DND-41 (cell line): ENCODE results near the gene NEURL3.

Source experiments
- ATAC-seq: fragments of 200-7000 bp; cut with Tn5 transposase; 3 replicates; pipeline ENCODE4 v1.9.1; 2021; ENCODE audit warnings: low read depth; ENCODE audit not compliant: insufficient read depth
- DNase-seq: peaks from one replicate; pipeline ENCODE4 v3.0.0-alpha.2; 2020
- H2AFZ ChIP-seq: 2 replicates; pipeline ENCODE4 v1.6.0; 2012; ENCODE audit warnings: low read depth, low read length
- H3K27ac ChIP-seq: 2 replicates; pipeline ENCODE4 v1.5.1; 2012; ENCODE audit warnings: low read length, inconsistent platforms
- H3K27me3 ChIP-seq: fragments of 200-600 bp; sonication (generic); 2 replicates; pipeline ENCODE4 v1.6.0; 2012; ENCODE audit warnings: low read length, mild to moderate bottlenecking, inconsistent platforms; ENCODE audit not compliant: insufficient read depth, poor library complexity
- H3K36me3 ChIP-seq: 2 replicates; pipeline ENCODE4 v1.5.1; 2012; ENCODE audit warnings: low read length, inconsistent platforms; ENCODE audit not compliant: insufficient read depth
- H3K4me1 ChIP-seq: 2 replicates; pipeline ENCODE4 v1.5.1; 2012; ENCODE audit warnings: mild to moderate bottlenecking, low read length; ENCODE audit not compliant: insufficient read depth
- H3K4me2 ChIP-seq: 2 replicates; pipeline ENCODE4 v1.6.0; 2012; ENCODE audit warnings: mild to moderate bottlenecking, moderate library complexity, low read length, inconsistent platforms; ENCODE audit not compliant: insufficient read depth
- H3K4me3 ChIP-seq, 2 experiments: fragments of 200-600 bp in 1 of 2; shearing (Covaris generic) in 1 of 2; 2 replicates each; pipeline ENCODE4 v1.5.1; 2012 to 2016; ENCODE audit warnings: inconsistent platforms in 2 of 2, low read length in 2 of 2, mild to moderate bottlenecking in 2 of 2, low read depth in 1 of 2, moderate library complexity in 1 of 2
- H3K79me2 ChIP-seq: 2 replicates; pipeline ENCODE4 v1.6.0; 2012; ENCODE audit warnings: low read length, inconsistent platforms; ENCODE audit not compliant: insufficient read depth
- H3K9ac ChIP-seq: 2 replicates; pipeline ENCODE4 v1.6.0; 2012; ENCODE audit warnings: low read depth, mild to moderate bottlenecking, inconsistent platforms, low read length, moderate library complexity
- H3K9me3 ChIP-seq: 2 replicates; pipeline ENCODE4 v1.5.1; 2012; ENCODE audit warnings: low read length, moderate library complexity, mild to moderate bottlenecking, inconsistent platforms; ENCODE audit not compliant: insufficient read depth, severe bottlenecking
- H4K20me1 ChIP-seq: 2 replicates; pipeline ENCODE4 v1.6.0; 2012; ENCODE audit warnings: low read length; ENCODE audit not compliant: insufficient read depth
- EZH2 ChIP-seq: IDR thresholded peaks from 3 replicates; pipeline ENCODE4 v1.6.1; 2012; ENCODE audit warnings: borderline replicate concordance, low read depth, mild to moderate bottlenecking, moderate library complexity, low read length, inconsistent platforms; ENCODE audit not compliant: severe bottlenecking
- TF ChIP-seq, protein P1 (sequence below): IDR thresholded peaks from 2 replicates; pipeline ENCODE4 v1.5.1; 2012; ENCODE audit warnings: borderline replicate concordance, low read length, moderate library complexity, mild to moderate bottlenecking; ENCODE audit not compliant: poor library complexity, severe bottlenecking; ENCODE audit errors: extremely low read depth

NEURL3 gene

DNA sequence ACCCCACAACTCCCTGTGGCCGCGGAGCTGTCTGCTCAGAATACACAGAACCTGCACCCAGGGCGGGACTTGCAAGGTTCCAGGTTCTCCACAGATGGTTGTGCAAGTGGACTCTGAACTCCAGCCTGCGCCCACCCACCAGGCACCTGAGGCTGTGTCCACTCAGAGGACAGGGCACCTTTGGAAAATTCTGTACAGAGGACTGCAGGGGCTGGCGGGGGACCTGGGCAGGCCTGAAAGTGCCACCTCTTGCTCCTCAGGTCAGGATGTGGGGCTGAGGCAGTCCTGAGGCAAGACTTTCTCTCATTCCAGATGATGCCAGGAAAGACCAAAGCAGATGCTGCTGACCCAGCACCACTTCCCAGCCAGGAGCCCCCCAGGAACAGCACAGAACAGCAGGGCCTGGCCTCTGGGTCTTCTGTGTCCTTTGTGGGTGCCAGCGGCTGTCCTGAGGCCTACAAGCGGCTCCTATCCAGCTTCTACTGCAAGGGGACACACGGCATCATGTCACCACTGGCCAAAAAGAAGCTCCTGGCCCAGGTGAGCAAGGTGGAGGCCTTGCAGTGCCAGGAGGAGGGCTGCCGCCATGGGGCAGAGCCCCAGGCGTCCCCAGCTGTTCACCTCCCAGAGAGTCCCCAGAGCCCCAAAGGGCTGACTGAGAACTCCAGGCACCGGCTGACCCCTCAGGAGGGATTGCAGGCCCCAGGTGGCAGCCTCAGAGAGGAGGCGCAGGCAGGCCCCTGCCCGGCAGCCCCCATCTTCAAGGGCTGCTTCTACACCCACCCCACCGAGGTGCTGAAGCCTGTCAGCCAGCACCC lies 45.8 kb upstream of the NEURL3 start:
- Histone ChIP-seq H3K36me3 (peaks cover 64% of the 10 kb centered on the region), H3K79me2 (peaks cover 8% of the 10 kb centered on the region), H2AFZ (no peak overlapping the region), H3K27me3 (no peaks in the 10 kb centered on the region), H3K4me2 (no peak overlapping the region), H3K9me3 (no peaks in the 10 kb centered on the region), H3K4me3 (no peak overlapping the region), H3K4me1 (peaks cover 18% of the 10 kb centered on the region), H3K27ac (no peak overlapping the region), H3K9ac (no peak overlapping the region), H4K20me1 (peaks cover 40% of the 10 kb centered on the region)
- DNase-seq (no peak), ATAC-seq (no peak)
- no peak for TF ChIP-seq EZH2

DNA sequence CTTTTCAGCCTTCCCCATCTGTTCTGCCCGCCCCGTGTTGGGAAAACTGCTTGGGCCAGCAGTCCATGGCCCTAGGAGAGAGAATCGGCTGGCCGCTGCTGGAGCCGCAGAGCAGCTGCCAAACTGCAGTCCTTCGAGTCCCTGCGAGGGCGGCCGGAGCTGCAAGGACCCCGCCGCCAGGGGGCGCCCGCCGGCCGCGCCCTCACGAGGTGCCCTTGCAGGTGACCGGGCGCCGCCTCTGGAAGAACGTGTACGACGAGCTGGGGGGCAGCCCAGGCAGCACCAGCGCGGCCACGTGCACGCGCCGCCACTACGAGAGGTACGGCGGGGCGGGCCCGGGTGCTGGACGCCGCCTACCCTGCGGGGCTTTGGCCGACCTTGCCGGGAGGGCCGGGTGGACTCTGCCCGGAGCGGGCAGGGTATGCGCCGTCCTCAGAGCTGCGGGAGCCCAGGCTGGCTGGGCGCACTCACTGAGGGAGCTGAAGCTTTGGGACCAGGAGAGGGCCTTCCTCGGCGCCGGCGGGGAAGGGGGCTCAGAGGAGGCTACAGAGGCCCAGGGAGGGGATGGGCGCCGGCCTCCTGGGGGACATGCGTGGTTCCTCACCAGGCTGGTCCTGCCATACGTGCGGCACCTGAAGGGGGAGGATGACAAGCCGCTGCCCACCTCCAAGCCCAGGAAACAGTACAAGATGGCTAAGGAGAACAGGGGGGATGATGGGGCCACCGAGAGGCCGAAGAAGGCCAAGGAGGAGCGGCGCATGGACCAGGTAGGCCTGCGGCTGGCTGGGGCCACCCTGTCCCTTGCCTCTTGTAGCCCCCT lies 45.0 kb upstream of the NEURL3 start:
- H3K79me2 ChIP-seq, result peaks cover 13% of the 10 kb centered on the region
- no peak overlapping the region for H3K4me2 ChIP-seq
- no peak for ATAC-seq
- no peak for DNase-seq
- H3K4me3 ChIP-seq, result no peak overlapping the region
- H3K9ac ChIP-seq, result no peak overlapping the region
- no peaks in the 10 kb centered on the region for H3K9me3 ChIP-seq
- no peak overlapping the region for H3K27ac ChIP-seq
- no peak for TF ChIP-seq EZH2
- TF ChIP-seq, protein P1, sequence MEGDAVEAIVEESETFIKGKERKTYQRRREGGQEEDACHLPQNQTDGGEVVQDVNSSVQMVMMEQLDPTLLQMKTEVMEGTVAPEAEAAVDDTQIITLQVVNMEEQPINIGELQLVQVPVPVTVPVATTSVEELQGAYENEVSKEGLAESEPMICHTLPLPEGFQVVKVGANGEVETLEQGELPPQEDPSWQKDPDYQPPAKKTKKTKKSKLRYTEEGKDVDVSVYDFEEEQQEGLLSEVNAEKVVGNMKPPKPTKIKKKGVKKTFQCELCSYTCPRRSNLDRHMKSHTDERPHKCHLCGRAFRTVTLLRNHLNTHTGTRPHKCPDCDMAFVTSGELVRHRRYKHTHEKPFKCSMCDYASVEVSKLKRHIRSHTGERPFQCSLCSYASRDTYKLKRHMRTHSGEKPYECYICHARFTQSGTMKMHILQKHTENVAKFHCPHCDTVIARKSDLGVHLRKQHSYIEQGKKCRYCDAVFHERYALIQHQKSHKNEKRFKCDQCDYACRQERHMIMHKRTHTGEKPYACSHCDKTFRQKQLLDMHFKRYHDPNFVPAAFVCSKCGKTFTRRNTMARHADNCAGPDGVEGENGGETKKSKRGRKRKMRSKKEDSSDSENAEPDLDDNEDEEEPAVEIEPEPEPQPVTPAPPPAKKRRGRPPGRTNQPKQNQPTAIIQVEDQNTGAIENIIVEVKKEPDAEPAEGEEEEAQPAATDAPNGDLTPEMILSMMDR, result no peak
- H3K36me3 ChIP-seq, result peaks cover 67% of the 10 kb centered on the region
- H2AFZ ChIP-seq, result no peak overlapping the region
- H3K27me3 ChIP-seq, result no peaks in the 10 kb centered on the region
- peaks cover 18% of the 10 kb centered on the region for H3K4me1 ChIP-seq
- peaks cover 40% of the 10 kb centered on the region for H4K20me1 ChIP-seq

DNA sequence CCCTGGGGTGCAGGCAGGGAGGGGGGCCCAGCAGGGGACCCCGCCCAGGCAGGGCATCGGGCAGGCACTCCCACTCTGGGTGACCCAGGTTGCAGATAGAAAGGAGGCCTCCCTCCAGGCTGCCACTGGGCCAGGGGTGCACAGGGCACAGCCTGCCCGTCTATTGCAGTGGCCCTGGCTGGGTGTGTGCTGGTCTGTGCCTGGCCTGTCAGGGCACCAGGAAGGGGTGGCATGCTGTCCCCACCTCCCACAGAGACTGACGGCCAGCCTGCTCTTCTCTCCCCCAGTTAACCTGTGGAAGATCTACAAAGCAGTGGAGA lies 44.3 kb upstream of the NEURL3 start:
- no peak overlapping the region for H3K9ac ChIP-seq
- no peaks in the 10 kb centered on the region for H3K27me3 ChIP-seq
- no peak overlapping the region for H2AFZ ChIP-seq
- no peak for DNase-seq
- no peak overlapping the region for H3K27ac ChIP-seq
- H3K4me1 ChIP-seq, result peaks cover 15% of the 10 kb centered on the region
- H3K9me3 ChIP-seq, result no peaks in the 10 kb centered on the region
- peaks cover 69% of the 10 kb centered on the region for H3K36me3 ChIP-seq
- H3K4me3 ChIP-seq, result no peak overlapping the region
- H4K20me1 ChIP-seq, result peaks cover 33% of the 10 kb centered on the region
- H3K79me2 ChIP-seq, result peaks cover 16% of the 10 kb centered on the region
- TF ChIP-seq EZH2, result no peak
- TF ChIP-seq, protein P1, result no peak
- H3K4me2 ChIP-seq, result no peak overlapping the region
- no peak for ATAC-seq
